B cell (primary cell): ENCODE results near the gene SPIRE1. TPM values are rescaled to one million over a fixed set of nuclear protein-coding genes. Genes with fewer than 3 reads are reported as not detected.

ENCODE experiments used
- ATAC-seq: fragments of 200-7000 bp; cut with Tn5 transposase; one replicate; pipeline ENCODE4 v1.10.0; 2021; ENCODE audit warnings: low read depth, mild to moderate bottlenecking, moderate number of reproducible peaks, moderate library complexity
- CTCF ChIA-PET: fragments of 350-600 bp; sonication (Branson Sonifier 250); formaldehyde crosslinking; loops from one replicate; lab custom pipeline; 2021; ENCODE audit warnings: antibody characterized with exemption, inconsistent platforms; lab: Charles Lee
- POLR2A ChIA-PET: fragments of 350-600 bp; sonication (Branson Sonifier 250); formaldehyde crosslinking; loops from one replicate; lab custom pipeline; 2021; ENCODE audit warnings: antibody characterized with exemption; lab: Charles Lee
- DNase-seq: peaks from one replicate; pipeline ENCODE4 v3.0.0; 2013
- H2AFZ ChIP-seq: 2 replicates; pipeline ENCODE4 v1.6.1; 2012; ENCODE audit warnings: mild to moderate bottlenecking, low read depth, low read length; ENCODE audit not compliant: insufficient read depth, poor library complexity, severe bottlenecking
- H3K27ac ChIP-seq, 2 donors: 1 replicate in 1 of 2; 2 replicates in 1 of 2; pipeline ENCODE4 v1.5.1; 2012 to 2013; ENCODE audit warnings: low read length in 2 of 2, mild to moderate bottlenecking in 2 of 2, moderate library complexity in 1 of 2
- H3K27me3 ChIP-seq, 4 experiments: fragments of 200-600 bp in 1 of 4; sonication (generic) in 1 of 4; replicated peaks in 1 of 4; 1 replicate in 2 of 4; 2 replicates in 2 of 4; pipeline versions ENCODE4 v1.6.1 to v1.7.0; 2013 to 2016; ENCODE audit warnings: low read length in 3 of 4, mild to moderate bottlenecking in 2 of 4, mixed read lengths in 1 of 4, moderate library complexity in 1 of 4; ENCODE audit not compliant: insufficient read depth in 4 of 4, control insufficient read depth in 3 of 4; ENCODE audit errors: control extremely low read depth in 1 of 4
- H3K36me3 ChIP-seq, 2 experiments: replicated peaks in 1 of 2; 1 replicate in 1 of 2; 2 replicates in 1 of 2; pipeline versions ENCODE4 v1.6.1 to v1.7.1; 2013; ENCODE audit warnings: low read length in 1 of 2; ENCODE audit not compliant: insufficient read depth in 2 of 2, control insufficient read depth in 1 of 2; ENCODE audit errors: control extremely low read depth in 1 of 2, extremely low read depth in 1 of 2
- H3K4me1 ChIP-seq, 2 donors: fragments of 200-600 bp in 1 of 2; sonication (generic) in 1 of 2; 1 replicate in 1 of 2; 2 replicates in 1 of 2; pipeline versions ENCODE4 v1.5.1 to v1.6.1; 2013 to 2017; ENCODE audit warnings: low read length in 2 of 2; ENCODE audit not compliant: control insufficient read depth in 2 of 2, insufficient read depth in 2 of 2
- H3K4me2 ChIP-seq: replicated peaks from 2 replicates; pipeline ENCODE3; 2012; ENCODE audit warnings: mild to moderate bottlenecking, low read depth, low read length; ENCODE audit not compliant: poor library complexity, severe bottlenecking
- H3K4me3 ChIP-seq, 5 experiments: fragments of 200-600 bp in 1 of 5; sonication (generic) in 1 of 5; 1 replicate in 3 of 5; 2 replicates in 2 of 5; pipeline versions ENCODE4 v1.5.1 to v1.7.0; 2011 to 2016; ENCODE audit warnings: low read length in 4 of 5, mild to moderate bottlenecking in 4 of 5, low read depth in 2 of 5, control low read depth in 1 of 5, moderate library complexity in 1 of 5; ENCODE audit not compliant: insufficient read depth in 1 of 5; ENCODE audit errors: control extremely low read depth in 1 of 5, extremely low read depth in 1 of 5
- H3K79me2 ChIP-seq: fragments of 200-600 bp; sonication (generic); one replicate; pipeline ENCODE4 v1.6.0; 2016; ENCODE audit warnings: low read length; ENCODE audit not compliant: control insufficient read depth, insufficient read depth
- H3K9ac ChIP-seq: fragments of 200-600 bp; sonication (generic); 2 replicates; pipeline ENCODE4 v1.6.1; 2017; ENCODE audit warnings: mild to moderate bottlenecking, low read length, moderate library complexity
- H3K9me3 ChIP-seq, 3 donors: one replicate each; pipeline versions ENCODE4 v1.6.1 to v1.7.1; 2013; ENCODE audit warnings: low read length in 2 of 3; ENCODE audit not compliant: control insufficient read depth in 2 of 3, insufficient read depth in 1 of 3; ENCODE audit errors: control extremely low read depth in 1 of 3
- H4K20me1 ChIP-seq: 2 replicates; pipeline ENCODE4 v1.6.0; 2012; ENCODE audit warnings: mild to moderate bottlenecking, low read length; ENCODE audit not compliant: insufficient read depth, control insufficient read depth, poor library complexity, severe bottlenecking
- H3K27ac Mint-ChIP-seq: one replicate; pipeline ENCODE4 v1.8.0; 2021; ENCODE audit warnings: mixed read lengths
- H3K27me3 Mint-ChIP-seq: one replicate; pipeline ENCODE4 v1.8.0; 2021; ENCODE audit warnings: mixed read lengths
- H3K4me1 Mint-ChIP-seq: one replicate; pipeline ENCODE4 v1.8.0; 2021; ENCODE audit warnings: mixed read lengths
- H3K4me3 Mint-ChIP-seq: one replicate; pipeline ENCODE4 v1.8.0; 2021; ENCODE audit warnings: mixed read lengths
- H3K9me3 Mint-ChIP-seq: one replicate; pipeline ENCODE4 v1.8.0; 2022; ENCODE audit warnings: mixed read lengths; ENCODE audit not compliant: insufficient read depth
- CTCF ChIP-seq: fragments of 200-600 bp; IDR thresholded peaks from one replicate; pipeline ENCODE4 v1.8.0; 2022; ENCODE audit warnings: antibody characterized with exemption, mild to moderate bottlenecking
- EZH2 ChIP-seq: IDR thresholded peaks from 2 replicates; pipeline ENCODE4 v1.6.1; 2012; ENCODE audit warnings: borderline replicate concordance, low read depth, mild to moderate bottlenecking, moderate library complexity, low read length; ENCODE audit not compliant: insufficient read depth, poor library complexity, severe bottlenecking
- WGBS: methylation state at CpG from one replicate; pipeline ENCODE4 v1.1.5; 2013; ENCODE audit warnings: missing lambda C conversion rate; ENCODE audit not compliant: insufficient coverage; 5-methylcytosine and 5-hydroxymethylcytosine counted together
- intact Hi-C: fragments of 100-400 bp; cut with micrococcal nuclease; formaldehyde crosslinking; loops from one replicate; pipeline ENCODE4 v1.10.0; 2022
- polyA plus RNA-seq: library from polyadenylated mRNA; depleted of rRNA; stranded (reverse); fragments of >200 nt; gene quantifications from 2 replicates; pipeline ENCODE4 v1.2.3, GENCODE V29; 2012
- total RNA-seq, 2 donors: library from RNA; stranded (reverse); fragments of 120-200 nt in 1 of 2; gene quantifications; 1 replicate in 1 of 2; 2 replicates in 1 of 2; pipeline versions ENCODE4 v1.2.3 to v1.2.4, GENCODE V29; 2013 to 2022

Gene SPIRE1
- total and polyA plus RNA-seq, 2 donors (not counting 1 experiment from before 2014, with no cell fraction given): 0.22 to 4.0 TPM

GRCh38 chr18:12432196-12432595 lies 225.7 kb downstream of the SPIRE1 start:
- POLR2A ChIA-PET: no interaction called here
- ATAC-seq (no peak), DNase-seq (no peak)
- CTCF ChIA-PET: no interaction called here
- H3K27ac ChIP-seq: no peak overlapping the region
- H3K79me2 ChIP-seq: no peaks in the 10 kb centered on the region
- H3K4me1 ChIP-seq: no peaks in the 10 kb centered on the region
- Mint-ChIP-seq H3K27me3 (no peaks in the 10 kb centered on the region), H3K4me3 (no peak overlapping the region), H3K4me1 (no peaks in the 10 kb centered on the region), H3K27ac (no peak overlapping the region), H3K9me3 (no peaks in the 10 kb centered on the region)
- no peaks in the 10 kb centered on the region for H3K27me3 ChIP-seq
- 96% methylated on average over 22 of the region's 22 CpGs for WGBS
- peaks cover 0 to 7% (median 0%) of the 10 kb centered on the region in 3 donors for H3K9me3 ChIP-seq
- H3K4me2 ChIP-seq: no peak overlapping the region
- H2AFZ ChIP-seq: no peak overlapping the region
- no peak for TF ChIP-seq EZH2
- no peak for TF ChIP-seq CTCF
- no peak overlapping the region for H3K9ac ChIP-seq
- intact Hi-C loops: no loop called here
- no peaks in the 10 kb centered on the region for H3K36me3 ChIP-seq
- H4K20me1 ChIP-seq: no peaks in the 10 kb centered on the region
- no peak overlapping the region for H3K4me3 ChIP-seq

GRCh38 chr18:12431561-12431960 lies 226.3 kb downstream of the SPIRE1 start:
- H3K27me3 Mint-ChIP-seq: no peaks in the 10 kb centered on the region
- no peaks in the 10 kb centered on the region for H3K79me2 ChIP-seq
- DNase-seq (no peak), ATAC-seq (no peak)
- H3K27ac ChIP-seq: no peak overlapping the region
- H3K4me1 ChIP-seq: no peaks in the 10 kb centered on the region
- H3K4me2 ChIP-seq: no peak overlapping the region
- H2AFZ ChIP-seq: no peak overlapping the region
- H3K27ac Mint-ChIP-seq: no peak overlapping the region
- TF ChIP-seq CTCF (no peak), EZH2 (no peak)
- no peaks in the 10 kb centered on the region for H3K9me3 Mint-ChIP-seq
- ChIA-PET POLR2A (no interaction called here), CTCF (no interaction called here)
- no peaks in the 10 kb centered on the region for H3K27me3 ChIP-seq
- no peak overlapping the region for H3K9ac ChIP-seq
- H4K20me1 ChIP-seq: no peaks in the 10 kb centered on the region
- H3K4me3 ChIP-seq: no peak overlapping the region
- H3K4me1 Mint-ChIP-seq: no peaks in the 10 kb centered on the region
- H3K9me3 ChIP-seq: peaks cover 0 to 7% (median 0%) of the 10 kb centered on the region in 3 donors
- no peaks in the 10 kb centered on the region for H3K36me3 ChIP-seq
- WGBS: 95% methylated on average over 15 of the region's 16 CpGs
- no peak overlapping the region for H3K4me3 Mint-ChIP-seq
- intact Hi-C loops: no loop called here
